Smooth muscle cell (in vitro differentiated cells): ENCODE results near the gene KCTD3. TPM values are rescaled to one million over a fixed set of nuclear protein-coding genes. Genes with fewer than 3 reads are reported as not detected.
A peak's percentile ranks its signal among the peaks of the same experiment; 100 is the strongest.

Experiments
- DNase-seq: peaks from one replicate; lab custom pipeline; 2025; ENCODE audit not compliant: unreplicated experiment; lab: John Stamatoyannopoulos, UW
- H2AFZ ChIP-seq: fragments of 200-600 bp; sonication (generic); 2 replicates; pipeline ENCODE4 v1.6.0; 2016; ENCODE audit warnings: antibody characterized with exemption, low read depth, mild to moderate bottlenecking
- H3F3A ChIP-seq: fragments of 200-600 bp; sonication (generic); 2 replicates; pipeline ENCODE4 v1.6.0; 2017; ENCODE audit warnings: antibody characterized with exemption, low read depth
- H3K27ac ChIP-seq: fragments of 200-600 bp; sonication (generic); 2 replicates; pipeline ENCODE4 v1.5.1; 2016; ENCODE audit warnings: low read depth, mild to moderate bottlenecking
- H3K27me3 ChIP-seq: fragments of 200-600 bp; sonication (generic); 2 replicates; pipeline ENCODE4 v1.6.1; 2016; ENCODE audit warnings: low read depth, mild to moderate bottlenecking
- H3K36me3 ChIP-seq: fragments of 200-600 bp; sonication (generic); 2 replicates; pipeline ENCODE4 v1.5.1; 2016; ENCODE audit warnings: low read depth
- H3K4me1 ChIP-seq: fragments of 200-600 bp; sonication (generic); 2 replicates; pipeline ENCODE4 v1.5.1; 2016; ENCODE audit warnings: low read depth
- H3K4me2 ChIP-seq: fragments of 200-600 bp; sonication (generic); 2 replicates; pipeline ENCODE4 v1.6.0; 2016; ENCODE audit warnings: mild to moderate bottlenecking
- H3K4me3 ChIP-seq: fragments of 200-600 bp; sonication (generic); 2 replicates; pipeline ENCODE4 v1.5.1; 2016; ENCODE audit warnings: mild to moderate bottlenecking
- H3K79me2 ChIP-seq: fragments of 200-600 bp; sonication (generic); 2 replicates; pipeline ENCODE4 v1.6.0; 2016; ENCODE audit warnings: low read depth, mild to moderate bottlenecking
- H3K9ac ChIP-seq: fragments of 200-600 bp; sonication (generic); 2 replicates; pipeline ENCODE4 v1.6.0; 2016; ENCODE audit warnings: low read depth
- H3K9me3 ChIP-seq: fragments of 200-600 bp; sonication (generic); replicated peaks from 2 replicates; pipeline ENCODE4 v1.5.1; 2016; ENCODE audit warnings: low read depth
- H4K20me1 ChIP-seq: fragments of 200-600 bp; sonication (generic); 2 replicates; pipeline ENCODE4 v1.6.0; 2016; ENCODE audit warnings: low read depth
- CTCF ChIP-seq: fragments of 200-600 bp; sonication (generic); IDR thresholded peaks from 2 replicates; pipeline ENCODE4 v1.5.1; 2017; ENCODE audit warnings: borderline replicate concordance, mild to moderate bottlenecking, antibody characterized with exemption; ENCODE audit not compliant: insufficient read depth, poor library complexity, severe bottlenecking
- WGBS: methylation state at CpG from one replicate; pipeline ENCODE4 v1.1.7; 2016; ENCODE audit warnings: low lambda C conversion rate; 5-methylcytosine and 5-hydroxymethylcytosine counted together
- polyA plus RNA-seq: library from polyadenylated mRNA; unstranded; fragments of >200 nt; fragmentation: Nextera tagmentation; extraction: Ambion mirVana; gene quantifications from 2 replicates; pipeline ENCODE4 v1.2.1, GENCODE V29; 2016
- total RNA-seq: library from RNA; depleted of rRNA; stranded (reverse); fragments of >200 nt; gene quantifications from 2 replicates; pipeline ENCODE4 v1.2.3, GENCODE V29; 2014

Gene KCTD3
- total and polyA plus RNA-seq, 2 experiments from 2014 or later, result 15.7 to 33.3 TPM

- H3K79me2 ChIP-seq, result peaks cover 4% of the 10 kb centered on the region
- WGBS, result 95% methylated on average over 2 of the region's 2 CpGs
- no peak for TF ChIP-seq CTCF
- peaks cover 2% of the 10 kb centered on the region for H4K20me1 ChIP-seq
- DNase-seq, result no peak
- H3K27ac ChIP-seq, result no peak overlapping the region
- H3K4me3 ChIP-seq, result no peak overlapping the region
- no peaks in the 10 kb centered on the region for H3K4me1 ChIP-seq
- H3K9ac ChIP-seq, result no peak overlapping the region
- H3K27me3 ChIP-seq, result no peaks in the 10 kb centered on the region
- no peaks in the 10 kb centered on the region for H3F3A ChIP-seq
- peaks cover 32% of the 10 kb centered on the region for H3K36me3 ChIP-seq
- H3K9me3 ChIP-seq, result no peaks in the 10 kb centered on the region
- H2AFZ ChIP-seq, result no peak overlapping the region
- H3K4me2 ChIP-seq, result no peak overlapping the region
Observed at GRCh38 chr1:215581896-215582295, 14.8 kb downstream of the KCTD3 start.

GRCh38 chr1:215583185-215583749, 16.2 kb downstream of the KCTD3 start:
- Histone ChIP-seq H3K27ac (peak overlapping the region; percentile 54), H3K4me2 (peak overlapping the region; percentile 61), H3K4me3 (peak overlapping the region; percentile 8), H3K9me3 (no peaks in the 10 kb centered on the region), H3K9ac (no peak overlapping the region), H3K36me3 (peaks cover 32% of the 10 kb centered on the region), H2AFZ (no peak overlapping the region), H3F3A (no peaks in the 10 kb centered on the region), H4K20me1 (no peaks in the 10 kb centered on the region), H3K79me2 (no peaks in the 10 kb centered on the region), H3K4me1 (no peaks in the 10 kb centered on the region), H3K27me3 (no peaks in the 10 kb centered on the region)
- no peak for TF ChIP-seq CTCF
- 71% methylated on average over 5 of the region's 5 CpGs for WGBS
- DNase-seq, result no peak

GRCh38 chr1:215584389-215584788, 17.3 kb downstream of the KCTD3 start:
- Histone ChIP-seq H3K27me3 (no peaks in the 10 kb centered on the region), H3K27ac (peak overlapping the region; percentile 54), H3K4me3 (no peak overlapping the region), H3F3A (no peaks in the 10 kb centered on the region), H3K4me1 (no peaks in the 10 kb centered on the region), H4K20me1 (no peaks in the 10 kb centered on the region), H3K36me3 (peaks cover 27% of the 10 kb centered on the region), H3K9ac (no peak overlapping the region), H2AFZ (no peak overlapping the region), H3K79me2 (no peaks in the 10 kb centered on the region), H3K4me2 (no peak overlapping the region), H3K9me3 (no peaks in the 10 kb centered on the region)
- WGBS, result 77% methylated on average over 1 of the region's 1 CpG
- no peak for DNase-seq
- no peak for TF ChIP-seq CTCF

GRCh38 chr1:215589650-215590435, 22.7 kb downstream of the KCTD3 start:
- 93% methylated on average over 4 of the region's 4 CpGs for WGBS
- Histone ChIP-seq H3K4me3 (no peak overlapping the region), H3K9ac (no peak overlapping the region), H3K79me2 (no peaks in the 10 kb centered on the region), H3K27me3 (no peaks in the 10 kb centered on the region), H2AFZ (no peak overlapping the region), H4K20me1 (peaks cover 7% of the 10 kb centered on the region), H3K4me1 (no peaks in the 10 kb centered on the region), H3F3A (no peaks in the 10 kb centered on the region), H3K9me3 (no peaks in the 10 kb centered on the region), H3K27ac (no peak overlapping the region), H3K36me3 (peaks cover 6% of the 10 kb centered on the region), H3K4me2 (no peak overlapping the region)
- no peak for TF ChIP-seq CTCF
- no peak for DNase-seq
